WTC11 (cell line): ENCODE measurements around the gene IFNA1. TPM values are rescaled to one million over a fixed set of nuclear protein-coding genes. Genes with fewer than 3 reads are reported as not detected.

Experiments
- ATAC-seq: fragments of 200-7000 bp; cut with Tn5 transposase; 2 replicates; pipeline ENCODE4 v1.10.0; 2021; ENCODE audit warnings: mild to moderate bottlenecking, moderate library complexity
- CTCF ChIA-PET: fragments of 300-600 bp; sonication (Branson Sonifier 250); formaldehyde crosslinking; loops from one replicate; lab custom pipeline; 2021; ENCODE audit warnings: antibody characterized with exemption; lab: Charles Lee
- POLR2A ChIA-PET: fragments of 350-600 bp; sonication (Branson Sonifier 250); formaldehyde crosslinking; loops from one replicate; lab custom pipeline; 2021; ENCODE audit warnings: antibody characterized with exemption; lab: Charles Lee
- DNase-seq: peaks from one replicate; pipeline ENCODE4 v3.0.0; 2021; ENCODE audit warnings: low spot score
- H3K27ac Mint-ChIP-seq: 2 replicates; pipeline ENCODE4 v1.8.0; 2021; ENCODE audit warnings: mixed read lengths
- H3K27me3 Mint-ChIP-seq: 2 replicates; pipeline ENCODE4 v1.8.0; 2021; ENCODE audit warnings: low read depth, mild to moderate bottlenecking, moderate library complexity, mixed read lengths
- H3K36me3 Mint-ChIP-seq: 2 replicates; pipeline ENCODE4 v1.8.0; 2021; ENCODE audit warnings: mixed read lengths
- H3K4me1 Mint-ChIP-seq: 2 replicates; pipeline ENCODE4 v1.8.0; 2022; ENCODE audit warnings: mixed read lengths
- H3K4me3 Mint-ChIP-seq: 2 replicates; pipeline ENCODE4 v1.8.0; 2021; ENCODE audit warnings: mild to moderate bottlenecking, moderate library complexity, mixed read lengths
- H3K9me3 Mint-ChIP-seq: 2 replicates; pipeline ENCODE4 v1.8.0; 2021; ENCODE audit warnings: mixed read lengths
- CREM ChIP-seq: sonication (generic); formaldehyde crosslinking; IDR thresholded peaks from 2 replicates; pipeline ENCODE4 v1.8.1; 2022; ENCODE audit warnings: mild to moderate bottlenecking, missing genetic modification reagents, moderate library complexity
- FOXK1 ChIP-seq: sonication (generic); formaldehyde crosslinking; IDR thresholded peaks from 2 replicates; pipeline ENCODE4 v1.8.0; 2022; ENCODE audit warnings: mild to moderate bottlenecking, moderate library complexity, missing genetic modification reagents
- FOXP1 ChIP-seq: sonication (generic); formaldehyde crosslinking; IDR thresholded peaks from 2 replicates; pipeline ENCODE4 v1.8.0; 2022; ENCODE audit warnings: missing genetic modification reagents, mild to moderate bottlenecking, moderate library complexity, borderline replicate concordance
- GRHL2 ChIP-seq: fragments of 250-450 bp; sonication (Bioruptor Pico); IDR thresholded peaks from 2 replicates; pipeline ENCODE4 v1.8.0; 2022; ENCODE audit warnings: mild to moderate bottlenecking, moderate library complexity; ENCODE audit not compliant: insufficient replicate concordance, severe bottlenecking
- MXD4 ChIP-seq: fragments of 250-450 bp; sonication (Bioruptor Pico); IDR thresholded peaks from 2 replicates; pipeline ENCODE4 v1.8.0; 2021; ENCODE audit warnings: mild to moderate bottlenecking, moderate library complexity, borderline replicate concordance
- NR3C1 ChIP-seq: sonication (generic); formaldehyde crosslinking; conservative IDR thresholded peaks from 2 replicates; pipeline ENCODE4 v1.8.1; 2023; ENCODE audit warnings: low read depth, mild to moderate bottlenecking, missing genetic modification reagents
- PRRX2 ChIP-seq: fragments of 250-450 bp; sonication (Bioruptor Pico); IDR thresholded peaks from 2 replicates; pipeline ENCODE4 v1.8.0; 2021; ENCODE audit warnings: mild to moderate bottlenecking
- ZBTB21 ChIP-seq: sonication (generic); formaldehyde crosslinking; IDR thresholded peaks from 2 replicates; pipeline ENCODE4 v1.8.1; 2023; ENCODE audit warnings: mild to moderate bottlenecking, missing genetic modification reagents, borderline replicate concordance
- total RNA-seq: library from RNA; stranded (reverse); gene quantifications from 3 replicates; pipeline ENCODE4 v1.2.3, GENCODE V29; 2021
- TF ChIP-seq, protein P1 (sequence below): sonication (generic); formaldehyde crosslinking; IDR thresholded peaks from 2 replicates; pipeline ENCODE4 v1.8.0; 2022; ENCODE audit warnings: mild to moderate bottlenecking, missing genetic modification reagents
- TF ChIP-seq, protein P2 (sequence below): sonication (generic); formaldehyde crosslinking; IDR thresholded peaks from 2 replicates; pipeline ENCODE4 v1.8.0; 2022; ENCODE audit warnings: mild to moderate bottlenecking, missing genetic modification reagents
- TF ChIP-seq, protein P3 (sequence below): sonication (generic); formaldehyde crosslinking; IDR thresholded peaks from 2 replicates; pipeline ENCODE4 v1.8.0; 2022; ENCODE audit warnings: mild to moderate bottlenecking, missing genetic modification reagents
- TF ChIP-seq, protein P4 (sequence below): sonication (generic); formaldehyde crosslinking; IDR thresholded peaks from 2 replicates; pipeline ENCODE4 v1.8.0; 2022; ENCODE audit warnings: mild to moderate bottlenecking, missing genetic modification reagents
- TF ChIP-seq, protein P5 (sequence below): fragments of 200-600 bp; IDR thresholded peaks from 2 replicates; pipeline ENCODE4 v1.8.0; 2022; ENCODE audit warnings: antibody characterized with exemption
- TF ChIP-seq, protein P6 (sequence below): sonication (generic); formaldehyde crosslinking; IDR thresholded peaks from 2 replicates; pipeline ENCODE4 v1.8.0; 2023; ENCODE audit warnings: missing genetic modification reagents
- TF ChIP-seq, protein P7 (sequence below): sonication (generic); formaldehyde crosslinking; IDR thresholded peaks from 2 replicates; pipeline ENCODE4 v1.8.1; 2023; ENCODE audit warnings: mild to moderate bottlenecking, missing genetic modification reagents
- TF ChIP-seq, protein P8 (sequence below): sonication (generic); formaldehyde crosslinking; IDR thresholded peaks from 2 replicates; pipeline ENCODE4 v1.8.1; 2023; ENCODE audit warnings: mild to moderate bottlenecking, missing genetic modification reagents

Gene IFNA1
- total RNA-seq, 1 experiment from 2014 or later = not detected

DNA sequence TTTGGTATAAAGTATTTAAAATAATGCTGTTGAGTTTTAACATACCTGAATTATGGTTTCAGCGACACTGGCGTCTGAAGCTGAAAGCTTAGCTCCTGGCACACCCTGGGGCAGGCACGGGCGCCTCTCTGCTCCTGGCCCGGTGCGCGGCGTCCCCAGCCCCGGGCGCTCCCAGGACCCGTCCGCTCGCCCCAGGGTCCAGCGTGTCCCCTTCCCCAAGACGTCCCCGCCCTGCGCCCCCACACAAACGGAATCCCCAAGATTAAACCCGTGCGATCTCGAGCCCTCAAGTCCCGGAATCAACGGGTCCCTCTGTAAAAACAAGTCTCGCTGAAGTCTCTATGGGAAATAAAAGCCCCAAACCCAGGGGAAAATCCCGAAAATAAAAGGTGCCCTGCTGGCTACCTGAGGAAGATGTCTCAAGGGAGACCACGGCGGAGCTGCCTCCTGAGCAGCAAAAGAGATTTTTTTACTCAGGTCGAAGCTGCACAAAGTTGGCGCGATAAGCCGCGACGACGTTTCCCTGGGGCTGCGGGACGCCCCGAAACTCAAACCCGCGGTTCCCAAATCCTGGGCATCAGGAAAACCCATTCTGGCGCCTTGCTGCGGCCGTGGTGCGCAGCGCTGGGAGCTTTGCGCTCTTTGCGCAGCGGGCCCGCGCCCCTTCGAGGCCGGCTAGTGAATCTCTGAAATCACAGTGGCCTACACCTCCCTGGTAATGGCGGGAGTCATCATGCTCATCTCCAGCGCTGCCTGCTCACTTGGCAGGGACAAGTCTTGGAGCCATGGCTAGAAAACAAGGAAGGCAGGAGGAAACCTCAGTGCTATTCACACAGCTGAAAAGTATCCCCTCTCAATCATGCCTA, 37.6 kb upstream of the IFNA1 start:
- Mint-ChIP-seq H3K4me3 (peak overlapping the region; percentile 81), H3K27me3 (peaks cover 43% of the 10 kb centered on the region), H3K27ac (no peak overlapping the region), H3K9me3 (no peaks in the 10 kb centered on the region), H3K4me1 (peaks cover 5% of the 10 kb centered on the region), H3K36me3 (no peaks in the 10 kb centered on the region)
- TF ChIP-seq FOXK1 (CRISPR knock-in tag) (0 out of 2 replicates have a peak, but pooled peaks have one; percentile 24), PRRX2 (CRISPR knock-in tag) (0 out of 2 replicates have a peak, but pooled peaks have one; percentile 36), MXD4 (CRISPR knock-in tag) (0 out of 2 replicates have a peak, but pooled peaks have one; percentile 11), FOXP1 (CRISPR knock-in tag) (peak; percentile 52)
- TF ChIP-seq, protein P1, sequence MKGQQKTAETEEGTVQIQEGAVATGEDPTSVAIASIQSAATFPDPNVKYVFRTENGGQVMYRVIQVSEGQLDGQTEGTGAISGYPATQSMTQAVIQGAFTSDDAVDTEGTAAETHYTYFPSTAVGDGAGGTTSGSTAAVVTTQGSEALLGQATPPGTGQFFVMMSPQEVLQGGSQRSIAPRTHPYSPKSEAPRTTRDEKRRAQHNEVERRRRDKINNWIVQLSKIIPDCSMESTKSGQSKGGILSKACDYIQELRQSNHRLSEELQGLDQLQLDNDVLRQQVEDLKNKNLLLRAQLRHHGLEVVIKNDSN (CRISPR knock-in tag) = no peak
- TF ChIP-seq, protein P2, sequence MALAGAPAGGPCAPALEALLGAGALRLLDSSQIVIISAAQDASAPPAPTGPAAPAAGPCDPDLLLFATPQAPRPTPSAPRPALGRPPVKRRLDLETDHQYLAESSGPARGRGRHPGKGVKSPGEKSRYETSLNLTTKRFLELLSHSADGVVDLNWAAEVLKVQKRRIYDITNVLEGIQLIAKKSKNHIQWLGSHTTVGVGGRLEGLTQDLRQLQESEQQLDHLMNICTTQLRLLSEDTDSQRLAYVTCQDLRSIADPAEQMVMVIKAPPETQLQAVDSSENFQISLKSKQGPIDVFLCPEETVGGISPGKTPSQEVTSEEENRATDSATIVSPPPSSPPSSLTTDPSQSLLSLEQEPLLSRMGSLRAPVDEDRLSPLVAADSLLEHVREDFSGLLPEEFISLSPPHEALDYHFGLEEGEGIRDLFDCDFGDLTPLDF (CRISPR knock-in tag) = no peak
- TF ChIP-seq, protein P3, sequence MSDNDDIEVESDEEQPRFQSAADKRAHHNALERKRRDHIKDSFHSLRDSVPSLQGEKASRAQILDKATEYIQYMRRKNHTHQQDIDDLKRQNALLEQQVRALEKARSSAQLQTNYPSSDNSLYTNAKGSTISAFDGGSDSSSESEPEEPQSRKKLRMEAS (CRISPR knock-in tag) = no peak
- TF ChIP-seq, protein P4, sequence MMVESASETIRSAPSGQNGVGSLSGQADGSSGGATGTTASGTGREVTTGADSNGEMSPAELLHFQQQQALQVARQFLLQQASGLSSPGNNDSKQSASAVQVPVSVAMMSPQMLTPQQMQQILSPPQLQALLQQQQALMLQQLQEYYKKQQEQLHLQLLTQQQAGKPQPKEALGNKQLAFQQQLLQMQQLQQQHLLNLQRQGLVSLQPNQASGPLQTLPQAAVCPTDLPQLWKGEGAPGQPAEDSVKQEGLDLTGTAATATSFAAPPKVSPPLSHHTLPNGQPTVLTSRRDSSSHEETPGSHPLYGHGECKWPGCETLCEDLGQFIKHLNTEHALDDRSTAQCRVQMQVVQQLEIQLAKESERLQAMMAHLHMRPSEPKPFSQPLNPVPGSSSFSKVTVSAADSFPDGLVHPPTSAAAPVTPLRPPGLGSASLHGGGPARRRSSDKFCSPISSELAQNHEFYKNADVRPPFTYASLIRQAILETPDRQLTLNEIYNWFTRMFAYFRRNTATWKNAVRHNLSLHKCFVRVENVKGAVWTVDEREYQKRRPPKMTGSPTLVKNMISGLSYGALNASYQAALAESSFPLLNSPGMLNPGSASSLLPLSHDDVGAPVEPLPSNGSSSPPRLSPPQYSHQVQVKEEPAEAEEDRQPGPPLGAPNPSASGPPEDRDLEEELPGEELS (CRISPR knock-in tag) = 0 out of 2 replicates have a peak, but pooled peaks have one; percentile 41
- TF ChIP-seq, protein P5, sequence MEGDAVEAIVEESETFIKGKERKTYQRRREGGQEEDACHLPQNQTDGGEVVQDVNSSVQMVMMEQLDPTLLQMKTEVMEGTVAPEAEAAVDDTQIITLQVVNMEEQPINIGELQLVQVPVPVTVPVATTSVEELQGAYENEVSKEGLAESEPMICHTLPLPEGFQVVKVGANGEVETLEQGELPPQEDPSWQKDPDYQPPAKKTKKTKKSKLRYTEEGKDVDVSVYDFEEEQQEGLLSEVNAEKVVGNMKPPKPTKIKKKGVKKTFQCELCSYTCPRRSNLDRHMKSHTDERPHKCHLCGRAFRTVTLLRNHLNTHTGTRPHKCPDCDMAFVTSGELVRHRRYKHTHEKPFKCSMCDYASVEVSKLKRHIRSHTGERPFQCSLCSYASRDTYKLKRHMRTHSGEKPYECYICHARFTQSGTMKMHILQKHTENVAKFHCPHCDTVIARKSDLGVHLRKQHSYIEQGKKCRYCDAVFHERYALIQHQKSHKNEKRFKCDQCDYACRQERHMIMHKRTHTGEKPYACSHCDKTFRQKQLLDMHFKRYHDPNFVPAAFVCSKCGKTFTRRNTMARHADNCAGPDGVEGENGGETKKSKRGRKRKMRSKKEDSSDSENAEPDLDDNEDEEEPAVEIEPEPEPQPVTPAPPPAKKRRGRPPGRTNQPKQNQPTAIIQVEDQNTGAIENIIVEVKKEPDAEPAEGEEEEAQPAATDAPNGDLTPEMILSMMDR = no peak
- TF ChIP-seq, protein P6, sequence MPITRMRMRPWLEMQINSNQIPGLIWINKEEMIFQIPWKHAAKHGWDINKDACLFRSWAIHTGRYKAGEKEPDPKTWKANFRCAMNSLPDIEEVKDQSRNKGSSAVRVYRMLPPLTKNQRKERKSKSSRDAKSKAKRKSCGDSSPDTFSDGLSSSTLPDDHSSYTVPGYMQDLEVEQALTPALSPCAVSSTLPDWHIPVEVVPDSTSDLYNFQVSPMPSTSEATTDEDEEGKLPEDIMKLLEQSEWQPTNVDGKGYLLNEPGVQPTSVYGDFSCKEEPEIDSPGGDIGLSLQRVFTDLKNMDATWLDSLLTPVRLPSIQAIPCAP (CRISPR knock-in tag) = no peak
- CTCF ChIA-PET = interaction anchor here (1.0 to 2.8 kb wide), 13 partner anchors 8 to 220 kb away, joined by 3 to 16 read pairs (median 4); no protein-coding TSS in a partner anchor
- POLR2A ChIA-PET = interaction anchor here (1.0 kb wide), 1 partner anchor 212 kb away, joined by 4 read pairs; no protein-coding TSS in a partner anchor
- peak; percentile 71 for DNase-seq
- ATAC-seq = peak; percentile 96

DNA sequence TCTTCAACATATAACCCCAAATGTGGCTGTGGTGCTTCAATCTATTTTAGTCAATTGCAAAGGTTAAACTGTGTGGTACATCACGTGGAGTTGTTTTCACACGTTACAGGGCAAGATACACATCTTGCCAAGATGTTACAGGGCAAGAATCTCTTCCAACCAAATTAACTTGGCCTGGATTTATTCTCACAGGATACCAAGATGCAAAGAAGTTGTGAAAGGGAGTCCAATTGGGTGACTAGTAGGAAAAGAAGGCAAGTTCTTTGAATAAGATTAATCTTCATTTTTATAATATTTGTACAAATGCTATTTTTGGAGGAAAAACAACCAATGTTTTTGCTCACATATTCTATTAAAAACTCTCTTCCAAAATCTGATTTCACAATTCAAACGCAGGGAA, 36.1 kb upstream of the IFNA1 start:
- no peak overlapping the region for H3K27ac Mint-ChIP-seq
- peaks cover 5% of the 10 kb centered on the region for H3K4me1 Mint-ChIP-seq
- TF ChIP-seq, protein P1 (CRISPR knock-in tag) = no peak
- TF ChIP-seq PRRX2 (CRISPR knock-in tag) (no peak), NR3C1 (CRISPR knock-in tag) (no peak), GRHL2 (CRISPR knock-in tag) (no peak), ZBTB21 (no peak), CREM (no peak)
- TF ChIP-seq, protein P7, sequence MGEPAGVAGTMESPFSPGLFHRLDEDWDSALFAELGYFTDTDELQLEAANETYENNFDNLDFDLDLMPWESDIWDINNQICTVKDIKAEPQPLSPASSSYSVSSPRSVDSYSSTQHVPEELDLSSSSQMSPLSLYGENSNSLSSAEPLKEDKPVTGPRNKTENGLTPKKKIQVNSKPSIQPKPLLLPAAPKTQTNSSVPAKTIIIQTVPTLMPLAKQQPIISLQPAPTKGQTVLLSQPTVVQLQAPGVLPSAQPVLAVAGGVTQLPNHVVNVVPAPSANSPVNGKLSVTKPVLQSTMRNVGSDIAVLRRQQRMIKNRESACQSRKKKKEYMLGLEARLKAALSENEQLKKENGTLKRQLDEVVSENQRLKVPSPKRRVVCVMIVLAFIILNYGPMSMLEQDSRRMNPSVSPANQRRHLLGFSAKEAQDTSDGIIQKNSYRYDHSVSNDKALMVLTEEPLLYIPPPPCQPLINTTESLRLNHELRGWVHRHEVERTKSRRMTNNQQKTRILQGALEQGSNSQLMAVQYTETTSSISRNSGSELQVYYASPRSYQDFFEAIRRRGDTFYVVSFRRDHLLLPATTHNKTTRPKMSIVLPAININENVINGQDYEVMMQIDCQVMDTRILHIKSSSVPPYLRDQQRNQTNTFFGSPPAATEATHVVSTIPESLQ (CRISPR knock-in tag) = no peak
- TF ChIP-seq, protein P5 = no peak
- TF ChIP-seq, protein P6 (CRISPR knock-in tag) = no peak
- TF ChIP-seq, protein P8, sequence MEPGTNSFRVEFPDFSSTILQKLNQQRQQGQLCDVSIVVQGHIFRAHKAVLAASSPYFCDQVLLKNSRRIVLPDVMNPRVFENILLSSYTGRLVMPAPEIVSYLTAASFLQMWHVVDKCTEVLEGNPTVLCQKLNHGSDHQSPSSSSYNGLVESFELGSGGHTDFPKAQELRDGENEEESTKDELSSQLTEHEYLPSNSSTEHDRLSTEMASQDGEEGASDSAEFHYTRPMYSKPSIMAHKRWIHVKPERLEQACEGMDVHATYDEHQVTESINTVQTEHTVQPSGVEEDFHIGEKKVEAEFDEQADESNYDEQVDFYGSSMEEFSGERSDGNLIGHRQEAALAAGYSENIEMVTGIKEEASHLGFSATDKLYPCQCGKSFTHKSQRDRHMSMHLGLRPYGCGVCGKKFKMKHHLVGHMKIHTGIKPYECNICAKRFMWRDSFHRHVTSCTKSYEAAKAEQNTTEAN (CRISPR knock-in tag) = no peak
- no peaks in the 10 kb centered on the region for H3K9me3 Mint-ChIP-seq
- ChIA-PET POLR2A (no interaction called here), CTCF (interaction anchor here (1.2 to 2.8 kb wide), 2 partner anchors 12 to 209 kb away, joined by 4 to 16 read pairs; no protein-coding TSS in a partner anchor)
- H3K27me3 Mint-ChIP-seq = peaks cover 32% of the 10 kb centered on the region
- no peak overlapping the region for H3K4me3 Mint-ChIP-seq
- no peak for DNase-seq
- no peak for ATAC-seq
- no peaks in the 10 kb centered on the region for H3K36me3 Mint-ChIP-seq
